Thyroid gland (tissue), 4 donors: Measurements from ENCODE around the gene SPC25.

Experiments used
- POLR2A ChIP-seq, 2 donors: fragments of 450-650 bp; IDR thresholded peaks; one replicate each; pipeline ENCODE4 v1.6.1; 2017; ENCODE audit warnings: antibody characterized with exemption in 2 of 2, mild to moderate bottlenecking in 2 of 2, moderate library complexity in 1 of 2
- TF ChIP-seq, protein P1 (sequence below), 6 experiments: fragments of 200-600 bp in 3 of 6; fragments of 450-650 bp in 3 of 6; sonication (generic) in 3 of 6; IDR thresholded peaks; one replicate each; pipeline ENCODE4 v1.5.1; 2016 to 2019; ENCODE audit warnings: antibody characterized with exemption in 6 of 6, mild to moderate bottlenecking in 2 of 6, inconsistent platforms in 1 of 6, moderate library complexity in 1 of 6

DNA sequence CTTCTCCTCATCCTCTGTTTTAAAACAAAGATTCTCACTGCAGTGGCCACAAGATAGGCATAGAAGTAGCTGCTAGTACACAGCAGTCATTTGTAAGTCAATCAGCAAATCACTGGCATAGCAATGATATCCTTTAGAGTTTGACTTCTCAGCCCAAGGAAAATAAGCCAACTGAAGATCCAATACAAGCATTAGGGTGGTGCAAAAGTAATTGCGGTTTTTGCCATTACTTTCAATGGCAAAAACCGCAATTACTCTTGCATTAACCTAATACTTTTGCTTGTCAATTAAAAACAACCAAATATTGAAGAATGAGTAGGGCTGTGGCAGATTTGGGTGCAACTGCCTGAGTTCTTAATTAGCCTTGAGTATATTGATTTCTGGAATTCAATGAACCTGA, 13.7 kb upstream of the SPC25 start:
- TF ChIP-seq, protein P1, sequence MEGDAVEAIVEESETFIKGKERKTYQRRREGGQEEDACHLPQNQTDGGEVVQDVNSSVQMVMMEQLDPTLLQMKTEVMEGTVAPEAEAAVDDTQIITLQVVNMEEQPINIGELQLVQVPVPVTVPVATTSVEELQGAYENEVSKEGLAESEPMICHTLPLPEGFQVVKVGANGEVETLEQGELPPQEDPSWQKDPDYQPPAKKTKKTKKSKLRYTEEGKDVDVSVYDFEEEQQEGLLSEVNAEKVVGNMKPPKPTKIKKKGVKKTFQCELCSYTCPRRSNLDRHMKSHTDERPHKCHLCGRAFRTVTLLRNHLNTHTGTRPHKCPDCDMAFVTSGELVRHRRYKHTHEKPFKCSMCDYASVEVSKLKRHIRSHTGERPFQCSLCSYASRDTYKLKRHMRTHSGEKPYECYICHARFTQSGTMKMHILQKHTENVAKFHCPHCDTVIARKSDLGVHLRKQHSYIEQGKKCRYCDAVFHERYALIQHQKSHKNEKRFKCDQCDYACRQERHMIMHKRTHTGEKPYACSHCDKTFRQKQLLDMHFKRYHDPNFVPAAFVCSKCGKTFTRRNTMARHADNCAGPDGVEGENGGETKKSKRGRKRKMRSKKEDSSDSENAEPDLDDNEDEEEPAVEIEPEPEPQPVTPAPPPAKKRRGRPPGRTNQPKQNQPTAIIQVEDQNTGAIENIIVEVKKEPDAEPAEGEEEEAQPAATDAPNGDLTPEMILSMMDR (IDR thresholded peaks at IDR 0.05), result no peak
- TF ChIP-seq POLR2A (IDR thresholded peaks at IDR 0.05), result no peak
